ENCODE data around the gene SHANK3. TPM values are rescaled to one million over a fixed set of nuclear protein-coding genes. Genes with fewer than 3 reads are reported as not detected.

The SHANK3 gene
- total and polyA plus RNA-seq, 2 of the 8 experiments (the other 6 are each of a cell fraction or from before 2014, with no cell fraction given), result 1.5 to 6.0 TPM

DNA sequence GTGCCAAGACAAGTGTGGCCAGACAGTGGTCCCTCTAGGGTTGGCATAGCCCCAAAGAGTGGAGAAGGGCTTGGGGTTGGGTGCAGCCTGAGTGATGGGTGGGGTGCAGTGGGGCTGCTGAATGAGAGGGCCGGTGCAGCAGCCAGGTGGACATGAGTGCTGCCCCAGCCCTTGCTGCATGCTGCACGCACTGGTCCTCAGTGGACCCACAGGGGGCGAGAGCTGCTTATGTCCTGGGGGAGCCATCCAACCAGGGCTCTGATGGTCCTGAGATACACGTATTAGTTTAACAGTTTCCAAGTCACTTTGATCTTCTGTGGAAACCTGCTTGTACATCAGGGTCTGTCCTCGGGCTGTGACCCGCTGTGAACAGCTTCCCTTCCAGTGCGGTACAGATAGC, 41.5 kb downstream of the SHANK3 start (continued):
- TF ChIP-seq CTCF (IDR thresholded peaks at IDR 0.05; ENCODE audit: control extremely low read depth in 1 of 3, insufficient read depth in 1 of 3, low read depth in 1 of 3, low read length in 3 of 3) (no peak), FOSL1 (IDR thresholded peaks at IDR 0.05; ENCODE audit: insufficient read depth, low read depth, low read length) (no peak), CHD2 (IDR thresholded peaks at IDR 0.05; ENCODE audit: low read length) (no peak), BCL11A (IDR thresholded peaks at IDR 0.05; ENCODE audit: low read depth in 2 of 2, low read length in 2 of 2) (no peak)
